Measurements from ENCODE around the gene FBXL22.
"Not testable (repeated sequence)": the region's sequence is repeated elsewhere in the genome, so short reads cannot be mapped to it uniquely, and the experiment has no call there.

Gene FBXL22

DNA sequence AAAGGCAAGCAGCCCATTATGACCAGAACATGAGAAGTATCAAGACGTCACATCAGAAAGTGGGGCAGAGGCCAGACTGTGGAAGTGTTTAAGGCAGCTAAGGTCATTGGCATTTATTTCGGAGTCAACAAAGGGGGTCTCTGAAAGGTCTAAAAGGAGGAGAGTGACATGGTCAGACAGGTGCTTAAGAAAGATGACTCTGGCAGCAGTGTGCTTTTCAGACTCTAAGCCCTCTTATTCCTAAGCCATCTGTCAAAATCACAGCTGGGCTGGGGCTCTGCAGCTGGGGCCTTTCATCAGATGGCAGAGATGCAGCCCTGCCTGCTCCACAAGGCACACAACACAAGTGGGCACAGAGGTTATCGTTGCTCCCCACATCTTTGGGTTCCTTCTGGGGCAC lies 14.0 kb downstream of the FBXL22 start:
- no peak for DNase-seq (ENCODE audit: extremely low read depth in 1 of 2, low read depth in 1 of 2)

DNA sequence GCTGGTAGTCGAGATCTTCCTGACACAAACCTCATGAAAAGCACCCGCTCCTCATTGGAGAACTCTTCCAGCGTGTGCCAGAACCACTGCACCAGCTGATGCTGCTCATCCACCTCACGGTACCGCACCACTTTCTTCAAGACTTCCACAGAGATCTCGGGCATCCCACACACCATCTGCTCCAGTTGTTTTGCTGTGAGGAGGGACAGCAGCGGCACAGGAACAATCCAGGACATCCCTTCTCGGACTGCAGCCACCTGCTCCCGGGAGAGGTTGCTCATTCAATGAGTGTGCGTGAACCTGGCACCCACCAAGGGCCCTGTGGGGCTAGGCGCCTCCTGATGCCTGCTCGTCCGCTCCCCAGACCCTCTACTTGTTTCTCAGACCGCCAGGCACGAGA lies 15.1 kb downstream of the FBXL22 start:
- no peak for DNase-seq (ENCODE audit: extremely low read depth in 1 of 2, low read depth in 1 of 2)

DNA sequence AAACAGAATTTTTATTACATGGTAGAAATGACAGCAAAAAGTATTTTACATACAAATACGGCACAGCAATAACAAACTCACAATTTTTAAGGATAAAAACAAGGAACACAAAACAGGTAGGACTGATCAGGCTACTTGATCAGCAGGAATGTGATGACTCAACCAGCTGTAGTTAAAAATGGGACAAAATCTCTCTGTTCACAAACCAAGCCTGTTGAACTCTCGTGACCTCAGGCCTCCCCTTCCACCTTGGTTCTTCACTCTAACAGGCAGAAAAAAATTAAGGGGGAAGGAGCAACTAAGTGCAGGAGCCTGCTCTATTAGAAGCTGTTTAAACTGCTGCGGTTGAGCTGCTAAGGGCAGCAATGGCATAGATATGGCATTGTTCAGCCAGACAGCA lies 18.7 kb downstream of the FBXL22 start:
- DNase-seq (ENCODE audit: extremely low read depth in 1 of 2, low read depth in 1 of 2): no peak

DNA sequence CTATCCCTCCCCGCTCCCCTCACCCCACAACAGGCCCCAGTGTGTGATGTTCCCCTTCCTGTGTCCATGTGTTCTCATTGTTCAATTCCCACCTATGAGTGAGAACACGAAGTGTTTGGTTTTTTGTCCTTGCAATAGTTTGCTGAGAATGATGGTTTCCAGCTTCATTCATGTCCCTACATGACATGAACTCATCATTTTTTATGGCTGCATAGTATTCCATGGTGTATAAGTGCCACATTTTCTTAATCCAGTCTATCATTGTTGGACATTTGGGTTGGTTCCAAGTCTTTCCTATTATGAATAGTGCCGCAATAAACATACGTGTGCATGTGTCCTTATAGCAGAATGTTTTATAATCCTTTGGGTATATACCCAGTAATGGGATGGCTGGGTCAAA lies 20.0 kb downstream of the FBXL22 start:
- DNase-seq (ENCODE audit: extremely low read depth in 1 of 2, low read depth in 1 of 2): not testable (repeated sequence)

DNA sequence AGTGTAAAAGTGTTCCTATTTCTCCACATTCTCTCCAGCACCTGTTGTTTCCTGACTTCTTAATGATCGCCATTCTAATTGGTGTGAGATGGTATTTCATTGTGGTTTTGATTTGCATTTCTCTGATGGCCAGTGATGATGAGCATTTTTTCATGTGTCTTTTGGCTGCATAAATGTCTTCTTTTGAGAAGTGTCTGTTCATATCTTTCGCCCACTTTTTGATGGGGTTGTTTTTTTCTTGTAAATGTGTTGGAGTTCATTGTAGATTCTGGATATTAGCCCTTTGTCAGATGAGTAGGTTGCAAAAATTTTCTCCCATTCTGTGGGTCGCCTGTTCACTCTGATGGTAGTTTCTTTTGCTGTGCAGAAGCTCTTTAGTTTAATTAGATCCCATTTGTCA lies 20.4 kb downstream of the FBXL22 start:
- not testable (repeated sequence) for DNase-seq (ENCODE audit: extremely low read depth in 1 of 2, low read depth in 1 of 2)

DNA sequence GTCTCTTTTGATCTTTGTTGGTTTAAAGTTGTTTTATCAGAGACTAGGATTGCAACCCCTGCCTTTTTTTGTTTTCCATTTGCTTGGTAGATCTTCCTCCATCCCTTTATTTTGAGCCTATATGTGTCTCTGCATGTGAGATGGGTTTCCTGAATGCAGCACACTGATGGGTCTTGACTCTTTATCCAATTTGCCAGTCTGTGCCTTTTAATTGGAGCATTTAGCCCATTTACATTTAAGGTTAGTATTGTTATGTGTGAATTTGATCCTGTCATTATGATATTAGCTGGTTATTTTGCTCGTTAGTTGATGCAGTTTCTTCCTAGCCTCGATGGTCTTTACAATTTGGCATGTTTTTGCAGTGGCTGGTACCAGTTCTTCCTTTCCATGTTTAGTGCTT lies 23.6 kb downstream of the FBXL22 start:
- DNase-seq (ENCODE audit: extremely low read depth in 1 of 2, low read depth in 1 of 2): not testable (repeated sequence)

DNA sequence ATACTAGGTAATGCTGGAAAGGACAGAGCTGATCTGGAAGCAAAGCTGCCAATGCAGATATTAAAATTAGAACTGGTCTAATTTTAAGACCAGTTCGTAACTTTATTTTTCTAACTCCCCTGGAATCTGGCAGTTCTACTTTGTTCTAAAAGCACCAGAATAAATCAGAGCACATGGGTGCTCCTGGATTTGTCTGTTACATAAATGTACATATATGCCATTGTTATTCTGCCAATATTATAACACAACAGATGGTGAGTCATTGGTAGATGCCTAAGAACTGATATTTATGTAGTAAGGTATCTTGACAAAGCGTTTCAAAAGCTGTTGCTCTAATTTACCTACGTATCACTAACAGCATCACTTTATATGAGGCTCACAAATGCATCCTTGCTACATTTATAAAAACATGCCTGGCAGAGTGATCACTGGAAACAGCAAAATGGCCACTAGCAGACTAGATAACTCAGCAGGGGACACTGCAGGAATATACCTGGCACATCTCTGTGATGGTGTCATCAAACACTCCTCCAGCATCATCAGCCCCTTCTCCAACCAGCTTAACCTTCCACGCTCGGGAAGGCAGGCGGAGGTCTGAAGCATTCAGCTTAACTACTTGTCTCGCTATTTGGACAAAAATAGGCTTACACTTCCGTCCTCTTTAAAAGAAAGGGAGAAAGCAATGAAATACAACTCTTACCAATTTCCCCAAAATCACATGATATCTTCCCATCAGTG lies 26.2 kb downstream of the FBXL22 start:
- no peak for DNase-seq (ENCODE audit: extremely low read depth in 1 of 2, low read depth in 1 of 2)

DNA sequence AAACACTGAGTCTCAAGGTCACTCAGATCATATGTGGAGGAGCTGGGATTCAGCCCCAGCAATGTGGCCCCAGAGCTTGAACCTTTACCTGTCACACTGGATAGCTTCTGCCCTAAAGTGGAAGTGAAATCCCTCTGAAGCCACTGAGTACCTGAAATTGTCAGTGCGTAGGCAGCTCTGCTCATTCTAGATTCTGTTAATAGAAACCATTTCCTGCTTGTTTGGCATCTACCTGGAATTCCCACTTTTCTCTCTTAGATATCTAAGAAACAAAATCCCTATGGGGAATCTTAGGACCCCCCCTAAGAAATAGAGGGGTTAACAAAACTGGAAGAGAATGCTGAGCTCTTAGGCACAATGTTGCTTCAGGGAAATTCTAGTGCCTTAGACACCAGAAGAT lies 29.8 kb downstream of the FBXL22 start:
- DNase-seq (ENCODE audit: extremely low read depth in 1 of 2, low read depth in 1 of 2): no peak

DNA sequence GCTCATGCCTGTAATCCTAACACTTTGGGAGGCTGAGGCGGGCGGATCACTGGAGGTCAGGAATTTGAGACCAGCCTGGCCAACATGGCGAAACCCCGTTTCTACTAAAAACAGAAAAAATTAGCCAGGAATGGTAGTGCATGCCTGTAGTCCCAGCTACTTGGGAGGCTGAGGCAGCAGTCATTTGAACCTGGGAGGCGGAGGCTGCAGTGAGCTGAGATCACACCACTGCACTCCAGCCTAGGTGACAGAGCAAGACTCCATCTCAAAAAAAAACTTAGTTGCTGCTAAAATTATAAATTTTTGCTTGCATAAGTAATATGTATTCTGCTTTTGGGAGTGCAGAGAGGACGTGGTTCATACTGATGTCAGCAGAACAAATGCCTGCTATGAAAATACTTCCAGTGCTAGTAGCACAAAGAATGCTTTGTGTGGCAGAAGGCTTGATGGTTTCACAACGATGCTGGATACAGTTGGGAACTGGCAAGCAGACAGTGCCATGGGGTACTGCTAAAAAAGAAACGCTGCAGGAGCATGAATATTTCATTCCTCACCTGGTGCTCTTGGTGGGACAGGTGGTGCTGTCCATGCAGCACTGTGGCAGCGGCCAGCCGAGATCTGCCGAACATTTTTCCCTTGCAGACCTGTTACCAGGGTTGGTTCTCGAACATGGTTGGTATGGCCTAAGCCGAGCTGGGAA lies 31.1 kb downstream of the FBXL22 start:
- DNase-seq (ENCODE audit: extremely low read depth in 1 of 2, low read depth in 1 of 2): no peak

DNA sequence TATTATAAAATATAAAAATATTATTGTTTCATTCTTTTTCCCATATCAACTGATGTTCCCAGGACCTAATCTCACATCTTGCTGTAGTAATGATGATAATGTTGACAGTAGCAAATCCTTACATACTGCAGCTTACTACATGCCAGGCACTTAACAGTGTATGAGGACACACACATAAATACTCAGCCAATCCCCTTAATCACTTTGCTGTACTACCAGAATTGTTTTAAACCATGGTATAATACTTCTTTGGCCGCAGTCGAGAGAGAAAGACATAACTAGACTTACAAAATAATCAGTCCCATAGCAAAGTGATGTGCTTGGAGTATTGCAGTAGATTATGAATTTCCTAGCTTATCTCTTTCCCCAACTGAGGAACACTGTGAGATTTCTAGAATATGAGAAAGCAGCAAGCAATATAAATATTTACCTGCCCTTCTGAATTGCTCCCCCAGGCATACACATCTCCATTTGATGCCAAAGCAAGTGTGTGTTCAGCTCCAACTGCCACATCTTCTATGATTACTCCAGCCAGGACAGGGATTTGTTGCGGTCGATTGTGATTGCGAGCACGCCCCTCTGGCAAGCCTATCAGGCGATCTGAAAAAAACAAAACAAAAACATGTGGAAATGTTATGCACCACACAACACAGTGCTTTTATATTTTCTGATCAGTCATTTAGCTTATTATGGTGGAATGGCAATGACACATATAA lies 33.0 kb downstream of the FBXL22 start:
- no peak for DNase-seq (ENCODE audit: extremely low read depth in 1 of 2, low read depth in 1 of 2)

DNA sequence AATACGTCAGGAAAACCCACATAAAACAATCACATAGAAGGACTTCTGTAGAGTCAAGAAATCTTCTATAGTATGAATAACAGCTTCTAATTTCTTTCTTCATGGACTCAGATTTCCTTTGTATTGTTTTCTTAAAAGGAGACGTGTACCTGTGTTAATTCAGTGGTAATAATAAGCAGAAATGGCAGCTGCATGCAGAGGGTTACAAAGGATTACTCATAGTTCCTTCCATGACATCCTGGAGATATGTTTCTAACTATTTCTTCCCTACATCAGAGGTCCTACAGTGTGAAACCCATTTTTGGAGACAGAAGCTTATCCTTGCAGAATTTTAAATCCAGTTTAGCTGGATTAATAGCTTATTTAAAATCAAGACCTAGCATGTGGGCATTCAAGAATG lies 36.1 kb downstream of the FBXL22 start:
- no peak for DNase-seq (ENCODE audit: extremely low read depth in 1 of 2, low read depth in 1 of 2)

DNA sequence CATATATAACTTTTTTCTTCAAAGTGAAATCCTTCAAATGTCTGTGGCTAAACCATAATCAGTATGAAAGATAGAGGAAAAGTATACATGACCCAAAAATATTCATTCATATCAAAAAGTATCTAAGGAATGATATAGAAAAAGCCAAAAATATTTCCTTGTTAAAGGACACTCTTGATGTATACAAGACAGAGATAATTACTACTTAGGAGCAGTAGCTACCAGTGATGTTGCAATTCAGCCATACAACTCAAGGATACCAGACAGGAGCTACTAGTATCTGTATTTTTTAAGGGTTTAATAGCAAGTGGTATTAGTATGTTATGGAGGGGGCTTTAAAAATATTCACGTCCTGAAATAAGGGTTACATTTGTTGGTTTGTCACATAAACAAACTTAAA lies 37.0 kb downstream of the FBXL22 start:
- no peak for DNase-seq (ENCODE audit: extremely low read depth in 1 of 2, low read depth in 1 of 2)

DNA sequence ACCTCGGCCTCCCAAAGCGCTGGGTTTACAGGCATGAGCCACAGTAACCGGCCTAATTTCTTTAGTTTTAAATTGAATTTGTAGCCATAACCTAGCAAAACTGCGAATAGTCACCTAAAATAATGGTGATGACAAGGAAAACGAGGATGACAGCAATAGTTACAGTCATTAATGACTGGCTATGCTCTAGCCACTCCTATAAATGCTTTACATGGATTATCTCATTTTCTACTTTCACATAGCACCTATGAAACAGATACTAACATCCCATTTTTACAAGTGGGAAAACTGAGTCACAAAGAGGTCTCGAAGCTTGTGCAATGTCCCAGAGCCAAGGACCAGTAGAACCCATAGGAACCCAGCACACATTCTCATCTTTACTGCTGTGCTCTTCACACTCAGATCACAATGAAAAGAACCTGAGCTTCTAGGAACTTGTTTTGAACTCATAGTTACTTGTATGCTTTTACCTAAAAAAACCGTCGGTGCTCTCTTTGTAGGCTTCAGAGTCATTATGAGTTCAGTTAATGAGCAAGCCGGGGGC lies 39.4 kb downstream of the FBXL22 start:
- no peak for DNase-seq (ENCODE audit: extremely low read depth in 1 of 2, low read depth in 1 of 2)

DNA sequence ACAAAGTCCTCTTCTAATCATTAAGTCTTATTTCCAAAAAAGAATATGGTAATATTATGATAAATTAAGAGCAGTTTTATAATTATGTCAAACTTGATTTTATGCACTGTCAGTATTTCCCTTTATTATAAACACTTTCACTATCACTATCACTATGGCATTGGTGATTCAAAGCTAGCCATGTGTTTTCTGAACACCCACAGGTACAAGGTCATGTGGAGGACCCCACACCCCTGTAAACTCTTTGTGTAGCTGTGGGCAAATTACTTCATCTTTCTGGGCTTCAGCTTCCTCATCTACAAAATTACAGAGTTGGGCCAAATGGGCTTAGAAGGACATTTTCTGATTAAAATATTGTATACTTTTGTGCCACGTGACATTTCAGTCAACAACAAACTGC lies 41.7 kb downstream of the FBXL22 start:
- no peak for DNase-seq (ENCODE audit: extremely low read depth in 1 of 2, low read depth in 1 of 2)

DNA sequence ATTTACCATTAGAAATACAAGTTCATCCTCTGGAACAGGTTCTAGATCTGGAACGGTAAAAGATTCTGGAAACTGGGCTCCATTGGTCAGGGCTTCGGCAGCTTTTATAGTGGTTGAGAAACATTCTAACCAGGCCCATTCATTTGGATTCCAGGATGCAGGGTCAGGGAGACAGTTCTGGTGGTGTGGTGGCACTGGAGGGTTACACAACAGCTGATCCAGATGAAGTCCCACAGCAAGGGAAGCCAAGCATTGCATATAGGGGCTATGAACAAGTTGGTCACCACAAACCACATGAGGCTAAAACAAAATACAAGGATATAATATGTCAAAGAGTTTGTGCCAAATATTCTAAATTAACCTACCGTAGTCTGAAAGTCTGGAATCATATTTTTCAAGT lies 43.0 kb downstream of the FBXL22 start:
- no peak for DNase-seq (ENCODE audit: extremely low read depth in 1 of 2, low read depth in 1 of 2)

Measured in activated CD8-positive, alpha-beta memory T cell treated with anti-CD3 and anti-CD28 coated beads for 1 hour (primary cell).